Fibroblast of lung (primary cell): ENCODE measurements around the gene KLHL6. TPM values are rescaled to one million over a fixed set of nuclear protein-coding genes. Genes with fewer than 3 reads are reported as not detected.

Experiments
- DNase-seq, 2 donors: peaks; one replicate each; pipeline versions ENCODE4 v3.0.0 to v3.0.0-alpha.2; 2010; ENCODE audit warnings: low read depth in 2 of 2
- H2AFZ ChIP-seq: 2 replicates; pipeline ENCODE4 v1.5.1; 2012; ENCODE audit warnings: low read length, control low read depth, inconsistent platforms
- H3K27ac ChIP-seq: 2 replicates; pipeline ENCODE4 v1.5.1; 2011; ENCODE audit warnings: low read length, control low read depth; ENCODE audit not compliant: insufficient read depth
- H3K27me3 ChIP-seq: 2 replicates; pipeline ENCODE4 v1.5.1; 2011; ENCODE audit warnings: mild to moderate bottlenecking, low read length; ENCODE audit not compliant: control insufficient read depth, insufficient read depth
- H3K36me3 ChIP-seq: 2 replicates; pipeline ENCODE4 v1.5.1; 2011; ENCODE audit warnings: low read length; ENCODE audit not compliant: control insufficient read depth, insufficient read depth
- H3K4me1 ChIP-seq: 2 replicates; pipeline ENCODE4 v1.5.1; 2011; ENCODE audit warnings: low read length; ENCODE audit not compliant: control insufficient read depth, insufficient read depth; ENCODE audit errors: extremely low read depth
- H3K4me2 ChIP-seq: 2 replicates; pipeline ENCODE4 v1.5.1; 2011; ENCODE audit warnings: low read length, control low read depth; ENCODE audit not compliant: insufficient read depth; ENCODE audit errors: extremely low read depth
- H3K4me3 ChIP-seq, 4 experiments: fragments of 200-600 bp in 1 of 4; sonication (generic) in 1 of 4; replicated peaks in 1 of 4; 2 replicates each; pipeline ENCODE4 v1.5.1; 2011 to 2016; ENCODE audit warnings: low read length in 4 of 4, low read depth in 3 of 4, mild to moderate bottlenecking in 3 of 4, control low read depth in 2 of 4, inconsistent platforms in 1 of 4, mixed read lengths in 1 of 4; ENCODE audit not compliant: insufficient read depth in 1 of 4; ENCODE audit errors: control extremely low read depth in 1 of 4
- H3K79me2 ChIP-seq: 2 replicates; pipeline ENCODE4 v1.5.1; 2012; ENCODE audit warnings: mild to moderate bottlenecking, low read length, inconsistent platforms; ENCODE audit not compliant: control insufficient read depth, insufficient read depth
- H3K9ac ChIP-seq: 2 replicates; pipeline ENCODE4 v1.5.1; 2011; ENCODE audit warnings: mild to moderate bottlenecking, low read length, control low read depth; ENCODE audit not compliant: insufficient read depth
- H3K9me3 ChIP-seq: 2 replicates; pipeline ENCODE4 v1.5.1; 2012; ENCODE audit warnings: low read depth, low read length; ENCODE audit not compliant: control insufficient read depth, insufficient read depth
- H4K20me1 ChIP-seq: 2 replicates; pipeline ENCODE4 v1.5.1; 2011; ENCODE audit warnings: low read length; ENCODE audit not compliant: control insufficient read depth, insufficient read depth; ENCODE audit errors: extremely low read depth
- CTCF ChIP-seq, 2 donors: IDR thresholded peaks in 1 of 2; conservative IDR thresholded peaks in 1 of 2; 1 replicate in 1 of 2; 2 replicates in 1 of 2; pipeline ENCODE4 v1.5.1; 2011 to 2012; ENCODE audit warnings: low read length in 2 of 2, control low read depth in 1 of 2, inconsistent platforms in 1 of 2, low read depth in 1 of 2, mild to moderate bottlenecking in 1 of 2
- EZH2 ChIP-seq: IDR thresholded peaks from 2 replicates; pipeline ENCODE4 v1.5.1; 2012; ENCODE audit warnings: low read length, control low read depth, mild to moderate bottlenecking; ENCODE audit errors: missing control alignments
- polyA plus RNA-seq, 2 donors: library from polyadenylated mRNA; depleted of rRNA in 1 of 2; stranded (reverse) in 1 of 2; unstranded in 1 of 2; fragments of >200 nt; gene quantifications; 2 replicates each; pipeline ENCODE4 v1.2.1, GENCODE V29; 2011 to 2012; ENCODE audit warnings: missing spikeins in 1 of 2
- total RNA-seq: library from RNA; depleted of rRNA; stranded (reverse); fragments of >200 nt; gene quantifications from 2 replicates; pipeline ENCODE4 v1.2.1, GENCODE V29; 2014

Gene KLHL6
- total and polyA plus RNA-seq, 2 donors (not counting 1 experiment from before 2014, with no cell fraction given): not detected

- Histone ChIP-seq H3K4me2 (no peak overlapping the region), H2AFZ (no peak overlapping the region), H4K20me1 (no peaks in the 10 kb centered on the region), H3K27me3 (no peaks in the 10 kb centered on the region), H3K4me1 (no peaks in the 10 kb centered on the region), H3K27ac (no peak overlapping the region), H3K9ac (no peak overlapping the region), H3K79me2 (no peaks in the 10 kb centered on the region), H3K4me3 (no peak overlapping the region), H3K36me3 (no peaks in the 10 kb centered on the region), H3K9me3 (no peaks in the 10 kb centered on the region)
- no peak for TF ChIP-seq EZH2
- no peak for TF ChIP-seq CTCF (conservative IDR thresholded peaks at IDR 0.05 in 1 of 2, IDR thresholded peaks at IDR 0.05 in 1 of 2; ENCODE audit: low read depth in 1 of 2, low read length in 2 of 2)
- no peak for DNase-seq
Observed at GRCh38 chr3:183540501-183541234, 14.8 kb downstream of the KLHL6 start.

- no peak overlapping the region for H3K27ac ChIP-seq
- TF ChIP-seq EZH2 (no peak), CTCF (conservative IDR thresholded peaks at IDR 0.05 in 1 of 2, IDR thresholded peaks at IDR 0.05 in 1 of 2; ENCODE audit: low read depth in 1 of 2, low read length in 2 of 2) (no peak)
- no peaks in the 10 kb centered on the region for H3K36me3 ChIP-seq
- no peak overlapping the region for H2AFZ ChIP-seq
- H3K27me3 ChIP-seq: no peaks in the 10 kb centered on the region
- no peaks in the 10 kb centered on the region for H3K4me1 ChIP-seq
- H3K9ac ChIP-seq: no peak overlapping the region
- no peaks in the 10 kb centered on the region for H3K9me3 ChIP-seq
- H4K20me1 ChIP-seq: no peaks in the 10 kb centered on the region
- no peak overlapping the region for H3K4me2 ChIP-seq
- no peak for DNase-seq
- H3K79me2 ChIP-seq: no peaks in the 10 kb centered on the region
- no peak overlapping the region for H3K4me3 ChIP-seq
Observed at GRCh38 chr3:183539811-183540210, 15.7 kb downstream of the KLHL6 start.

- no peak overlapping the region for H2AFZ ChIP-seq
- H3K4me1 ChIP-seq: no peaks in the 10 kb centered on the region
- no peaks in the 10 kb centered on the region for H3K36me3 ChIP-seq
- no peaks in the 10 kb centered on the region for H4K20me1 ChIP-seq
- no peaks in the 10 kb centered on the region for H3K9me3 ChIP-seq
- no peak overlapping the region for H3K4me2 ChIP-seq
- H3K79me2 ChIP-seq: no peaks in the 10 kb centered on the region
- no peaks in the 10 kb centered on the region for H3K27me3 ChIP-seq
- TF ChIP-seq EZH2 (no peak), CTCF (conservative IDR thresholded peaks at IDR 0.05 in 1 of 2, IDR thresholded peaks at IDR 0.05 in 1 of 2; ENCODE audit: low read depth in 1 of 2, low read length in 2 of 2) (no peak)
- H3K9ac ChIP-seq: no peak overlapping the region
- H3K27ac ChIP-seq: no peak overlapping the region
- H3K4me3 ChIP-seq: no peak overlapping the region
- no peak for DNase-seq
Observed at GRCh38 chr3:183538486-183538885, 17.0 kb downstream of the KLHL6 start.
